Ecto neural progenitor cell (in vitro differentiated cells): ENCODE measurements around the gene ZNFX1.

Experiments used
- DNase-seq: peaks from one replicate; pipeline ENCODE4 v3.0.0-alpha.2; 2018; ENCODE audit warnings: low spot score

ZNFX1 gene

GRCh38 chr20:49278818-49279676 is 1.2 kb upstream of the ZNFX1 start:
- no peak for DNase-seq

GRCh38 chr20:49277786-49278035 is 146 bp downstream of the ZNFX1 start:
- no peak for DNase-seq

- peak; percentile 62 for DNase-seq
These were observed 684 bp downstream of the ZNFX1 start for GRCh38 chr20:49276961-49277785.

- no peak for DNase-seq
These were observed 1.5 kb downstream of the ZNFX1 start for GRCh38 chr20:49276161-49276960.

GRCh38 chr20:49275636-49276035 is 2.2 kb downstream of the ZNFX1 start:
- DNase-seq = no peak

GRCh38 chr20:49275216-49275615 is 2.6 kb downstream of the ZNFX1 start:
- no peak for DNase-seq

GRCh38 chr20:49273696-49274277 is 4.1 kb downstream of the ZNFX1 start:
- DNase-seq = no peak

GRCh38 chr20:49272654-49273053 is 5.2 kb downstream of the ZNFX1 start:
- DNase-seq = no peak

GRCh38 chr20:49270736-49271135 is 7.1 kb downstream of the ZNFX1 start:
- DNase-seq = no peak

GRCh38 chr20:49270177-49270576 is 7.7 kb downstream of the ZNFX1 start:
- DNase-seq = no peak

- no peak for DNase-seq
These were observed 9.1 kb downstream of the ZNFX1 start for GRCh38 chr20:49268600-49269365.

- no peak for DNase-seq
These were observed 10.5 kb downstream of the ZNFX1 start for GRCh38 chr20:49267327-49267726.

GRCh38 chr20:49262444-49262843 is 15.4 kb downstream of the ZNFX1 start:
- DNase-seq = no peak

- no peak for DNase-seq
These were observed 16.7 kb downstream of the ZNFX1 start for GRCh38 chr20:49261173-49261572.

GRCh38 chr20:49260218-49260617 is 17.6 kb downstream of the ZNFX1 start:
- DNase-seq = no peak

GRCh38 chr20:49259799-49260198 is 18.1 kb downstream of the ZNFX1 start:
- no peak for DNase-seq

- no peak for DNase-seq
These were observed 18.6 kb downstream of the ZNFX1 start for GRCh38 chr20:49259284-49259683.

GRCh38 chr20:49256261-49256660 is 21.6 kb downstream of the ZNFX1 start:
- no peak for DNase-seq

GRCh38 chr20:49252556-49253350 is 25.1 kb downstream of the ZNFX1 start:
- DNase-seq = no peak

GRCh38 chr20:49248879-49249665 is 28.8 kb downstream of the ZNFX1 start:
- no peak for DNase-seq
